ENCODE data around the gene BST1.
"Not testable (repeated sequence)": the region's sequence is repeated elsewhere in the genome, so short reads cannot be mapped to it uniquely, and the experiment has no call there.

BST1 gene

DNA sequence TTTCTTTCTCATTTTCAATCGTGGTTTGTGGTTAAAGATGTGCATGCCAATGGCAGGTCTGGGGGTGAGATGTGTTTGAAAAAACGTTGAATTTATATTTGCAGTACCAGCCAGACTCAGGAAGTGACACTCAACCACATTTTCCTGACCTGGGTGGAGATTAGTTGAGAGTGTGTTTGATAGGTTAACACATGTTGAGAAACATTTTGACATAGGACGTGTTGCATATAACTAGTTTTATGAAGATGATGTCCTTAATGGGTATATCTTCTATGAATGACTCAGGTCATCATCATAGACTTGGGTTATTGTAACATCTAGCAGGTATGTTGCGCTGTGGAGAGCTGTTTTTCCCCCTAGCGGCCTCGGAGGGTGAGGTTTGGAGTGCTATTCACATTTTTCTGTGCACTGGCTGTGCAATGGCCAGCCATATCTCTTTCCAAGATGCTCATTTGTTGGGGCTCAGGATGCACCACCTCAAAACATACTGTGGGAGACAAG lies 53.5 kb downstream of the BST1 start:
- CTCF ChIA-PET: interaction anchor here (0.8 to 5.7 kb wide), 18 partner anchors 9 to 301 kb away, joined by 3 to 86 read pairs (median 5); partner anchors contain the start of gene CD38
- H3K27ac ChIP-seq (ENCODE audit: insufficient read depth in 1 of 2, low read depth in 1 of 2, low read length in 2 of 2, poor library complexity in 1 of 2, severe bottlenecking in 2 of 2): peak overlapping the region; percentile 13 to 30

DNA sequence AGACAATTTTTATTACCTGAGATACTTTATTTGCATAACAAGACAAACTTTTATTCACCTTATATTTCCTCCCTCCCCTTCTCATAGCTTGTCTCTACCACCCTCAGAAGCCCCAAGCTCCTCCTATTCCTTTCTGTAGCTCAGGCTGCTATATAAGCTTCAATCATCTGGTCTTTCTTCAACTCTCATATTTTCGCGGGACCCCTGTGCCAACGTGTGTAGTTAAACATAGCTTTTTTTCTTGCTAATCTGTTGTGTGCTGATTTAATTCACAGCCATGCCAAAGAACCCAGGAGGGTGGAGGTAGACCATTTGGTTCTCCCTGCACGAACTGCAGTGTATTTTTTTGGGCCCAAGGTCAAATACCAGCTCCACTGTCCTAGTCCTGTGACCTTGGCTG lies 54.2 kb downstream of the BST1 start:
- Histone ChIP-seq H3K9me3 (ENCODE audit: control extremely low read depth in 1 of 5, control insufficient read depth in 4 of 5, insufficient read depth in 2 of 5, low read depth in 1 of 5, low read length in 4 of 5) (no peaks in the 10 kb centered on the region), H3K4me1 (ENCODE audit: control extremely low read depth in 1 of 4, control insufficient read depth in 4 of 4, insufficient read depth in 4 of 4, low read length in 3 of 4) (peaks cover 20 to 53% (median 36%) of the 10 kb centered on the region in 4 experiments), H3K27me3 (replicated peaks in 2 of 5; ENCODE audit: control insufficient read depth in 4 of 5, insufficient read depth in 5 of 5, low read length in 4 of 5) (no peaks in the 10 kb centered on the region), H3K27ac (ENCODE audit: insufficient read depth in 1 of 2, low read depth in 1 of 2, low read length in 2 of 2, poor library complexity in 1 of 2, severe bottlenecking in 2 of 2) (peak overlapping the region; percentile 13 to 30), H3K4me3 (ENCODE audit: control insufficient read depth in 1 of 7, extremely low read depth in 1 of 7, insufficient read depth in 4 of 7, low read depth in 2 of 7, low read length in 6 of 7) (peak overlapping the region in 1 of 7 experiments; percentile 36), H3K36me3 (ENCODE audit: control insufficient read depth in 4 of 4, insufficient read depth in 4 of 4, low read length in 3 of 4) (no peaks in the 10 kb centered on the region)
- ChIA-PET POLR2A (interaction anchor here (0.8 to 2.3 kb wide), 3 partner anchors 9 to 22 kb away, joined by 5 to 10 read pairs (median 10); partner anchors contain the start of gene CD38), CTCF (interaction anchor here (1.1 to 5.7 kb wide), 11 partner anchors 9 to 201 kb away, joined by 3 to 86 read pairs (median 7); partner anchors contain the start of gene CD38)
- 78% methylated on average over 1 of the region's 4 CpGs for WGBS (ENCODE audit: insufficient coverage)
- DNase-seq: peak in 2 of 3 donors; percentile 42 to 57

More for the DNA sequence above, 53.5 kb downstream of the BST1 start:
- Histone ChIP-seq H3K27me3 (replicated peaks in 2 of 5; ENCODE audit: control insufficient read depth in 4 of 5, insufficient read depth in 5 of 5, low read length in 4 of 5) (no peaks in the 10 kb centered on the region), H3K4me1 (ENCODE audit: control extremely low read depth in 1 of 4, control insufficient read depth in 4 of 4, insufficient read depth in 4 of 4, low read length in 3 of 4) (peaks cover 20 to 50% (median 36%) of the 10 kb centered on the region in 4 experiments), H3K9me3 (ENCODE audit: control extremely low read depth in 1 of 5, control insufficient read depth in 4 of 5, insufficient read depth in 2 of 5, low read depth in 1 of 5, low read length in 4 of 5) (no peaks in the 10 kb centered on the region), H3K4me3 (ENCODE audit: control insufficient read depth in 1 of 7, extremely low read depth in 1 of 7, insufficient read depth in 4 of 7, low read depth in 2 of 7, low read length in 6 of 7) (peak overlapping the region in 5 of 7 experiments; percentile 16 to 72 (median 43)), H3K36me3 (ENCODE audit: control insufficient read depth in 4 of 4, insufficient read depth in 4 of 4, low read length in 3 of 4) (no peaks in the 10 kb centered on the region)
- 0% methylated on average over 4 of the region's 6 CpGs for WGBS (ENCODE audit: insufficient coverage)
- POLR2A ChIA-PET: interaction anchor here (0.6 to 2.3 kb wide), 6 partner anchors 10 to 266 kb away, joined by 3 to 10 read pairs (median 4); partner anchors contain the start of genes CD38 and FBXL5
- peak; percentile 94 to 99 (median 98) for DNase-seq

DNA sequence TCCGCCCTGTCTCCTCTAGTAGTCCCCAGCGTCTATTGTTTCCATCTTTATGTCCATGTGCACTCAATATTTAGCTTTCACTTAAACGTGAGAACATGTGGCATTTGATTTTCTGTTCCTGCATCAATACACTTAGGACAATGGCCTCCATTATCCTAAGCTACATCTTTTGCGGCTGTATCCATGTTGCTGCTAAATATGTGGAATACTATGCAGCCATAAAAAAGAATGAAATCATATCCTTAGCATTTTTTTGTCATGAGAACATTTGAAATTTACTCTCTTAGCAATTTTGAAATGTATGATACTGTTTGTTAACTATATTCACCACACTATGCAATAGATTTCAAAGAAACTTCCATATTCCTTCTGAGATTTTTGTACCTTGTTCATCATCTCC lies 55.4 kb downstream of the BST1 start:
- Histone ChIP-seq H3K9me3 (ENCODE audit: control extremely low read depth in 1 of 5, control insufficient read depth in 4 of 5, insufficient read depth in 2 of 5, low read depth in 1 of 5, low read length in 4 of 5) (peaks cover 0 to 1% (median 0%) of the 10 kb centered on the region in 5 experiments), H3K4me1 (ENCODE audit: control extremely low read depth in 1 of 4, control insufficient read depth in 4 of 4, insufficient read depth in 4 of 4, low read length in 3 of 4) (peaks cover 20 to 54% (median 38%) of the 10 kb centered on the region in 4 experiments), H3K36me3 (ENCODE audit: control insufficient read depth in 4 of 4, insufficient read depth in 4 of 4, low read length in 3 of 4) (no peaks in the 10 kb centered on the region), H3K4me3 (ENCODE audit: control insufficient read depth in 1 of 7, extremely low read depth in 1 of 7, insufficient read depth in 4 of 7, low read depth in 2 of 7, low read length in 6 of 7) (no peak overlapping the region), H3K27ac (ENCODE audit: insufficient read depth in 1 of 2, low read depth in 1 of 2, low read length in 2 of 2, poor library complexity in 1 of 2, severe bottlenecking in 2 of 2) (no peak overlapping the region), H3K27me3 (replicated peaks in 2 of 5; ENCODE audit: control insufficient read depth in 4 of 5, insufficient read depth in 5 of 5, low read length in 4 of 5) (no peaks in the 10 kb centered on the region)
- WGBS (ENCODE audit: insufficient coverage): 100% methylated on average over 2 of the region's 4 CpGs
- POLR2A ChIA-PET: interaction anchor here (1.0 kb wide), 1 partner anchor 41 kb away, joined by 3 read pairs; no protein-coding TSS in a partner anchor
- CTCF ChIA-PET: interaction anchor here (1.2 to 5.7 kb wide), 7 partner anchors 8 to 48 kb away, joined by 5 to 86 read pairs (median 7); partner anchors contain the start of gene CD38
- no peak for DNase-seq

DNA sequence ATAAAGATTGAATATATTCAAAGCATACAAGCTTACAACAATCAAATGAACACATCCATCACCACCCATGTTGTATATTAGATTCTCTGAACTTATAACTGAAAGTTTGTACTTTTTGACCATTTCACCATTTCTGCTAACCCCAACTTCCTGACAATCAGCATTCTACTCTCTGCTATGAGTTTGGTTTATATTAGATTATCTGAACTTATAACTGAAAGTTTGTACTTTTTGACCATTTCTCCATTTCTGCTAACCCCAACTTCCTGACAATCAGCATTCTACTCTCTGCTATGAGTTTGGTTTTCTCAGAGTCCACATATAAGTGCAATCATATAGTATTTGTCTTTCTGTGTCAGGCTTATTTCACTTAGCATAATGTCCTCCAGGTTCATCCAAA lies 59.6 kb downstream of the BST1 start:
- peak in 1 of 3 donors; percentile 13 for DNase-seq
- H3K4me3 ChIP-seq (ENCODE audit: control insufficient read depth in 1 of 7, extremely low read depth in 1 of 7, insufficient read depth in 4 of 7, low read depth in 2 of 7, low read length in 6 of 7); H3K36me3 ChIP-seq (ENCODE audit: control insufficient read depth in 4 of 4, insufficient read depth in 4 of 4, low read length in 3 of 4); POLR2A ChIA-PET; H3K27me3 ChIP-seq (replicated peaks in 2 of 5; ENCODE audit: control insufficient read depth in 4 of 5, insufficient read depth in 5 of 5, low read length in 4 of 5); H3K9me3 ChIP-seq (ENCODE audit: control extremely low read depth in 1 of 5, control insufficient read depth in 4 of 5, insufficient read depth in 2 of 5, low read depth in 1 of 5, low read length in 4 of 5); H3K27ac ChIP-seq (ENCODE audit: insufficient read depth in 1 of 2, low read depth in 1 of 2, low read length in 2 of 2, poor library complexity in 1 of 2, severe bottlenecking in 2 of 2): not testable (repeated sequence)
- H3K4me1 ChIP-seq (ENCODE audit: control extremely low read depth in 1 of 4, control insufficient read depth in 4 of 4, insufficient read depth in 4 of 4, low read length in 3 of 4): peaks cover 15 to 46% (median 27%) of the 10 kb centered on the region in 4 experiments
- CTCF ChIA-PET: interaction anchor here (0.9 to 2.1 kb wide), 7 partner anchors 8 to 45 kb away, joined by 3 to 11 read pairs (median 4); no protein-coding TSS in a partner anchor

DNA sequence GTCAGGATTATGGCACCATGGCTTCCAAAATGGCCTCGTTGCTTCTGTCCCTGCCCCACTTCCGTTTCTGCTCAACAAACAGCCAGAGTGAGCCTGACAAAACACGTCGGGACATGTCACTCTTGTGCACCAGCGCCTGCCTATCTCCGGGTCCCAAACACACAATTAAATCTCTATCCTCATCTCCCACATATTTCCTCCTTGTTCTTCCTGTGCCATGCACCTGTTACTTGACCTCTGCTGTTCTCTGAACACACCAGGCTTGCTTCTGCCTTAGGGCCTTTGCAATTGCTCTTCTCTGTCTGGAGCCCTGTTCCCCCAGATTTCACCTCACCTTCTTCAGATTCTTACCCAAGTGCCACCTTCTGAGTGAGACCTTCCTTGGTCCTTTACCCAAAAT lies 62.5 kb downstream of the BST1 start:
- H3K4me1 ChIP-seq (ENCODE audit: control extremely low read depth in 1 of 4, control insufficient read depth in 4 of 4, insufficient read depth in 4 of 4, low read length in 3 of 4): peaks cover 15 to 44% (median 28%) of the 10 kb centered on the region in 4 experiments
- no peak overlapping the region for H3K27ac ChIP-seq (ENCODE audit: insufficient read depth in 1 of 2, low read depth in 1 of 2, low read length in 2 of 2, poor library complexity in 1 of 2, severe bottlenecking in 2 of 2)
- H3K36me3 ChIP-seq (ENCODE audit: control insufficient read depth in 4 of 4, insufficient read depth in 4 of 4, low read length in 3 of 4): no peaks in the 10 kb centered on the region
- POLR2A ChIA-PET: interaction anchor here (1.7 kb wide), 1 partner anchor 8 kb away, joined by 10 read pairs; no protein-coding TSS in a partner anchor
- WGBS (ENCODE audit: insufficient coverage): 0% methylated on average over 4 of the region's 6 CpGs
- DNase-seq: peak in 2 of 3 donors; percentile 48 to 61
- H3K4me3 ChIP-seq (ENCODE audit: control insufficient read depth in 1 of 7, extremely low read depth in 1 of 7, insufficient read depth in 4 of 7, low read depth in 2 of 7, low read length in 6 of 7): no peak overlapping the region
- CTCF ChIA-PET: interaction anchor here (1.1 to 2.2 kb wide), 6 partner anchors 8 to 40 kb away, joined by 3 to 8 read pairs (median 6); no protein-coding TSS in a partner anchor
- peaks cover 0 to 2% (median 0%) of the 10 kb centered on the region in 5 experiments for H3K27me3 ChIP-seq (replicated peaks in 2 of 5; ENCODE audit: control insufficient read depth in 4 of 5, insufficient read depth in 5 of 5, low read length in 4 of 5)
- peaks cover 0 to 1% (median 0%) of the 10 kb centered on the region in 5 experiments for H3K9me3 ChIP-seq (ENCODE audit: control extremely low read depth in 1 of 5, control insufficient read depth in 4 of 5, insufficient read depth in 2 of 5, low read depth in 1 of 5, low read length in 4 of 5)

DNA sequence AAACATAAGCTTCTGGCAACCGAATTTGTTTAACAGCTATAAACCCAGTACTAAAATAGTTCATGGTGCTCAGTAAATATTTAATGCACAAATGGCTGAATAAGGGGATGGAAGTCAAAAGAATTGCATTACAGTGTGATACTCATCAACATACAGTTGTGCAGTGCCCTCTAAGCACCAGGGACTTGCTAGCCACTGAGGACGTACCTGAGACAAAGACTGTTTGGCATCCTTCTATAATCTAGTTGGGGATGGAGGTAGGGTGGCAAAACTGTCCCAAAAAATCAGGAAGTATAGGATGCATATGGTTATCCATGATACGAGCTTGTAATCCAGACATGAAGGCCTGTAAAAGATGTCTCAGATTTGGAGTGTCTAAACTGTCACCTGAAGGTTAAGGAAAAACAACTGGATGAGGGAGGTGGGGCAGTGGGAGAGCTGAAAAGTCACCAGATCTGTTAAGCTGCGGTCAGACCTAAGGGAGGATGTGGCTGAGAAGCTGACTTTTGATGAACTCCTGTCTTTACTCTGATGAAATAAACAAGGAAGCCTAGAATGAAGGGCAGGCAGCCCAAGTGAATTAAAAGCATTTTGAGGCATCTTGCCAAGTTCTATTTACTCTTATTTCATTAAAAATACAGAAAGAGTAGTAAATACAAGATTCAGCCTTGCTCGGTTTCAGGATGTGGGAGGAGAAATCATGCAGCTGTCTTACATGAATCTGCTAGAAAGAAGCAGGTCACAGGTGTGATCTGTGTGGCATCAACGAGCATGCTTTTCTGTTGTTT lies 63.2 kb downstream of the BST1 start:
- CTCF ChIA-PET: interaction anchor here (1.1 to 2.2 kb wide), 8 partner anchors 9 to 41 kb away, joined by 3 to 8 read pairs (median 6); no protein-coding TSS in a partner anchor
- peak in 2 of 3 donors; percentile 83 to 91 for DNase-seq
- POLR2A ChIA-PET: interaction anchor here (1.7 kb wide), 1 partner anchor 9 kb away, joined by 10 read pairs; no protein-coding TSS in a partner anchor

More for the DNA sequence above, 63.2 kb downstream of the BST1 start:
- 6% methylated on average over 4 of the region's 6 CpGs for WGBS (ENCODE audit: insufficient coverage)
- Histone ChIP-seq H3K36me3 (ENCODE audit: control insufficient read depth in 4 of 4, insufficient read depth in 4 of 4, low read length in 3 of 4) (no peaks in the 10 kb centered on the region), H3K9me3 (ENCODE audit: control extremely low read depth in 1 of 5, control insufficient read depth in 4 of 5, insufficient read depth in 2 of 5, low read depth in 1 of 5, low read length in 4 of 5) (peaks cover 0 to 1% (median 0%) of the 10 kb centered on the region in 5 experiments), H3K4me1 (ENCODE audit: control extremely low read depth in 1 of 4, control insufficient read depth in 4 of 4, insufficient read depth in 4 of 4, low read length in 3 of 4) (peaks cover 15 to 46% (median 29%) of the 10 kb centered on the region in 4 experiments), H3K27ac (ENCODE audit: insufficient read depth in 1 of 2, low read depth in 1 of 2, low read length in 2 of 2, poor library complexity in 1 of 2, severe bottlenecking in 2 of 2) (peak overlapping the region in 1 of 2 experiments; percentile 26), H3K27me3 (replicated peaks in 2 of 5; ENCODE audit: control insufficient read depth in 4 of 5, insufficient read depth in 5 of 5, low read length in 4 of 5) (peaks cover 0 to 5% (median 0%) of the 10 kb centered on the region in 5 experiments), H3K4me3 (ENCODE audit: control insufficient read depth in 1 of 7, extremely low read depth in 1 of 7, insufficient read depth in 4 of 7, low read depth in 2 of 7, low read length in 6 of 7) (peak overlapping the region in 2 of 7 experiments; percentile 2 to 50)
